GM19455 (cell line): Measurements from ENCODE around the gene ABCD4.

Experiments used
- ATAC-seq: cut with Tn5 transposase; IDR thresholded peaks from one replicate; pipeline ENCODE4 v1.9.1; 2021; ENCODE audit not compliant: unreplicated experiment

The ABCD4 gene

DNA sequence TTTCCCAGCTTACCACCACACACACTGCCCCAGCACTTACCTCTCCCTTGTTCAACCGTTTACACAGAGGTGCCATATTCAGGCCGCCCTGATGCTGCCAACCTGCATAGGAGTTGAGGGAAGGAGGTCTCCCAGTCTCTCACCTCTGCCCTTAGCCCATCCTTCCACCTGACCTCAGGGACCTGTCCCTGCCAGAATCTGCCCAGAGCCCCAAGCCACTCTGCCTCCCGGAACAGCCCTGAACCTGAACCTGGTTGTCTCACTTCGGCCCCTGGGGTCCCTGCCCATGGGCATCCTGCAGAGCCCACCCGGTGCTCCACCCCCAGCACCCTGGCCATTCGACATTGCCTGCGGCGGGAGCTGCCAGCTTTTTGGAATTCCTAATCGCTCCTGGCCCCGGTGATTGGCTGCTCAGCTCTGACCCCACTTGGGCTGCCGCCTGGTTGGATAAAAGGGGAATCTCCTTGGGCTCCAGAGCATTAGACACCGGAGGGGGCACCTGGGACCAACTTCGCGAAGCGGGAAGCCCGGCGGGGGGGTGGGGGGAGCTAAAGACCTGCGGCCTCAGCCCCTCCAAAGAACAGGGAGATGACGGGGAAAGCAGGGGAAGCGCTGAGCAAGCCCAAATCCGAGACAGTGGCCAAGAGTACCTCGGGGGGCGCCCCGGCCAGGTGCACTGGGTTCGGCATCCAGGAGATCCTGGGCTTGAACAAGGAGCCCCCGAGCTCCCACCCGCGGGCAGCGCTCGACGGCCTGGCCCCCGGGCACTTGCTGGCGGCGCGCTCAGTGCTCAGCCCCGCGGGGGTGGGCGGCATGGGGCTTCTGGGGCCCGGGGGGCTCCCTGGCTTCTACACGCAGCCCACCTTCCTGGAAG lies 63.5 kb downstream of the ABCD4 start, which contains the start of gene VSX2:
Gene VSX2 (plus strand): TSS at position 476 of the 874 bp plus-strand sequence. CDS start 113 bp downstream, at position 589.
- ATAC-seq, result no peak

DNA sequence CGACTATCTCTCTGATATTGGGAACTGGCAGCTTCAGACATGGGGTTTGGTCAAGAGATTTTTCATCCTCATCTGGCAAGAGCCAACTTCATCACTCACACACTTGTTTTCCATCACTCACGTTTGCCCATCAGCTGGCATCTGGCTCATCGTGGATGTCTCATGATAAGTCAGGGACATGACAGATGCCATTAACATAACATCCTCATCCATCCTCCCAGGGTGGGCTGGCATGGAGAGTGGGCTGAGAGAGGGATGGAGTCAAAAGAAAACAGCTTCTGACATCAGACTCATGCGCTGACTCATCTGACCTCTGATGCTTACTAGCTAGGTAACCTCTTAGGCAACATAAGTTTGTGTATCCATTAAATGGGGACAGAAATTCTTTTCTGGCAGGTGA lies 65.3 kb downstream of the ABCD4 start:
- no peak for ATAC-seq
